8988T (cell line): ENCODE results near the gene IKZF2.

Source experiments
- DNase-seq: peaks from one replicate; pipeline ENCODE4 v3.0.0; 2011

IKZF2 gene

GRCh38 chr2:212953170-212953920 lies 198.1 kb downstream of the IKZF2 start:
- DNase-seq: no peak

- DNase-seq: no peak
Measured at GRCh38 chr2:212949786-212950185, 201.6 kb downstream of the IKZF2 start.
